Liver (tissue), 9 donors: ENCODE results near the gene FLVCR2. TPM values are rescaled to one million over a fixed set of nuclear protein-coding genes. Genes with fewer than 3 reads are reported as not detected.
A peak's percentile ranks its signal among the peaks of the same experiment; 100 is the strongest.

Experiments used
- DNase-seq: peaks from one replicate; pipeline ENCODE4 v3.0.0-alpha.2; 2017; ENCODE audit warnings: low spot score
- H3K27ac ChIP-seq, 2 donors: one replicate each; pipeline ENCODE4 v1.7.0; 2013; ENCODE audit warnings: inconsistent platforms in 2 of 2, low read length in 2 of 2, control low read depth in 1 of 2, low read depth in 1 of 2, mild to moderate bottlenecking in 1 of 2
- H3K27me3 ChIP-seq, 4 donors: one replicate each; pipeline versions ENCODE4 v1.6.1 to v1.7.0; 2013; ENCODE audit warnings: low read length in 3 of 4, inconsistent platforms in 1 of 4, mild to moderate bottlenecking in 1 of 4, moderate library complexity in 1 of 4; ENCODE audit not compliant: control insufficient read depth in 4 of 4, insufficient read depth in 4 of 4
- H3K36me3 ChIP-seq, 4 donors: one replicate each; pipeline versions ENCODE4 v1.6.1 to v1.7.0; 2013; ENCODE audit warnings: low read length in 3 of 4, mild to moderate bottlenecking in 3 of 4, low read depth in 1 of 4, moderate library complexity in 1 of 4; ENCODE audit not compliant: control insufficient read depth in 4 of 4, insufficient read depth in 3 of 4
- H3K4me1 ChIP-seq, 4 donors: one replicate each; pipeline versions ENCODE4 v1.6.1 to v1.7.0; 2013; ENCODE audit warnings: low read length in 3 of 4, mild to moderate bottlenecking in 3 of 4, moderate library complexity in 1 of 4; ENCODE audit not compliant: control insufficient read depth in 4 of 4, insufficient read depth in 4 of 4
- H3K4me3 ChIP-seq, 3 donors: one replicate each; pipeline versions ENCODE4 v1.6.1 to v1.7.0; 2013; ENCODE audit warnings: low read length in 3 of 3, control low read depth in 1 of 3, low read depth in 1 of 3, mild to moderate bottlenecking in 1 of 3
- H3K9ac ChIP-seq, 2 donors: one replicate each; pipeline ENCODE4 v1.7.0; 2013; ENCODE audit warnings: low read length in 2 of 2, mild to moderate bottlenecking in 2 of 2, moderate library complexity in 2 of 2, control low read depth in 1 of 2, low read depth in 1 of 2
- H3K9me3 ChIP-seq, 4 donors: one replicate each; pipeline versions ENCODE4 v1.6.1 to v1.7.0; 2013; ENCODE audit warnings: low read length in 3 of 4; ENCODE audit not compliant: control insufficient read depth in 4 of 4
- FOXA1 ChIP-seq: IDR thresholded peaks from 2 replicates; pipeline ENCODE4 v1.6.1; 2016; ENCODE audit warnings: antibody characterized with exemption
- FOXA2 ChIP-seq: IDR thresholded peaks from 2 replicates; pipeline ENCODE4 v1.6.1; 2016; ENCODE audit warnings: antibody characterized with exemption
- HNF4A ChIP-seq, 2 donors: conservative IDR thresholded peaks; 2 replicates each; pipeline ENCODE4 v1.6.1; 2016; ENCODE audit warnings: antibody characterized with exemption in 2 of 2, mild to moderate bottlenecking in 2 of 2
- JUND ChIP-seq, 2 donors: IDR thresholded peaks; 2 replicates each; pipeline ENCODE4 v1.6.1; 2016; ENCODE audit warnings: antibody characterized with exemption in 2 of 2
- NR2F2 ChIP-seq: IDR thresholded peaks from 2 replicates; pipeline ENCODE4 v1.6.1; 2016; ENCODE audit warnings: antibody characterized with exemption
- RAD21 ChIP-seq, 2 donors: IDR thresholded peaks; 2 replicates each; pipeline ENCODE4 v1.6.1; 2016; ENCODE audit warnings: antibody characterized with exemption in 2 of 2, mild to moderate bottlenecking in 2 of 2
- RXRA ChIP-seq, 2 donors: IDR thresholded peaks; 2 replicates each; pipeline ENCODE4 v1.6.1; 2017 to 2018; ENCODE audit warnings: antibody characterized with exemption in 2 of 2, mild to moderate bottlenecking in 1 of 2
- SP1 ChIP-seq: IDR thresholded peaks from 2 replicates; pipeline ENCODE4 v1.6.1; 2018; ENCODE audit warnings: antibody characterized with exemption, mild to moderate bottlenecking
- TAF1 ChIP-seq: conservative IDR thresholded peaks from 2 replicates; pipeline ENCODE4 v1.6.1; 2016; ENCODE audit warnings: antibody characterized with exemption, mild to moderate bottlenecking
- YY1 ChIP-seq: IDR thresholded peaks from 2 replicates; pipeline ENCODE4 v1.6.1; 2016; ENCODE audit warnings: antibody characterized with exemption, mild to moderate bottlenecking
- WGBS: extraction: QIAGEN DNeasy Blood & Tissue Kit; methylation state at CpG from one replicate; pipeline ENCODE4 v1.1.7; 2013; 5-methylcytosine and 5-hydroxymethylcytosine counted together
- polyA plus RNA-seq, 2 donors: library from polyadenylated mRNA; stranded (reverse) in 1 of 2; unstranded in 1 of 2; fragments of 200-250 nt in 1 of 2; fragments of >200 nt in 1 of 2; fragmentation: Nextera tagmentation in 1 of 2; extraction: Ambion mirVana in 1 of 2; gene quantifications; one replicate each; pipeline versions ENCODE4 v1.2.1 to v1.2.3, GENCODE V29; 2013 to 2015
- total RNA-seq, 2 donors: library from RNA; depleted of rRNA; stranded (reverse); fragments of >200 nt; gene quantifications; one replicate each; pipeline ENCODE4 v1.2.3, GENCODE V29; 2014
- TF ChIP-seq, protein P1 (sequence below): IDR thresholded peaks from 2 replicates; pipeline ENCODE4 v1.6.1; 2016; ENCODE audit warnings: antibody characterized with exemption
- TF ChIP-seq, protein P2 (sequence below): fragments of 150-350 bp; IDR thresholded peaks from 2 replicates; pipeline ENCODE4 v1.5.1; 2017; ENCODE audit warnings: improper control_type of control experiment, low read depth, low read length; ENCODE audit not compliant: missing input control
- donor health status: healthy.
- donor health status: healthy.
- donor health status: healthy.
- donor health status: healthy.
- donor health status: healthy.

FLVCR2 gene
- total and polyA plus RNA-seq, 4 donors, result 8.7 to 13.1 (median 11.3) TPM

DNA sequence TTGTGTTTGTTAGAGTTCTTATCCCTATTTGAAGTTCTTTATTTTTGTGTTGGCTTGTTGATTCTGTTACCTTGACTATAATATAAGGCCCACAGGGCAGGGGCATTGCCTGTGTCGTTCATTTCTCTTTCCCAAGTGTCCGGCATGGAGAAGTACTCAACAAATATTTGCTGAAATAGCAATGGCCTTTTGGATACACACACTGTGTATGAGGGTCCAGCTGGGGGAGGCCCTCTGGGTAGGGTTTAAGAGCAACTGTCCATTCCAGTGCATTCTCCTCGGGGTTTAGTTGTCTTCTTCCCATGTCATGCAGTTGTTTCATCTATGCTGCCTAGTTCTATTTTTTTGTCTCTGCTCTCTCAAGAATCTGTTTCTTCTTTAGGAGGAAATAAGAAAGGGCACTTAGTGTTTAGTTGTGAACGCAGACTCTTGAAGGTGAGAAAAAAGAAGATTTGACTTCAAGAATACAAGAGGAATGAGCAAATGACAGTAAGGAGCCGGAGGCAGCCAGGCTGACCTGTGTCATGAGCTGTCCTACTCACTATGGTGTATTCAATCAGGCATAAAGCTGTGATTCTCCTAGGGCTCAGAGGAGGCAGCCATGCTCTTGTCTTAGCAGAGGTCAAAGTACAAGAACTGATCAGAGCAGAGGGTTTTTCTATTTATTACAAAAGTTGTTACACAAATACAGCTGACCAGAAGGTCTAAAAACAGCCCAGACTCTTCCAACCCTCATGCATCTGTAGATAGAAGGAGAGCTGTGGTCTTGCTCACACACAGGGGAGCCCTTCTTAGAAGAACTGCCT lies 72.0 kb downstream of the FLVCR2 start (continued):
- TF ChIP-seq, protein P1, sequence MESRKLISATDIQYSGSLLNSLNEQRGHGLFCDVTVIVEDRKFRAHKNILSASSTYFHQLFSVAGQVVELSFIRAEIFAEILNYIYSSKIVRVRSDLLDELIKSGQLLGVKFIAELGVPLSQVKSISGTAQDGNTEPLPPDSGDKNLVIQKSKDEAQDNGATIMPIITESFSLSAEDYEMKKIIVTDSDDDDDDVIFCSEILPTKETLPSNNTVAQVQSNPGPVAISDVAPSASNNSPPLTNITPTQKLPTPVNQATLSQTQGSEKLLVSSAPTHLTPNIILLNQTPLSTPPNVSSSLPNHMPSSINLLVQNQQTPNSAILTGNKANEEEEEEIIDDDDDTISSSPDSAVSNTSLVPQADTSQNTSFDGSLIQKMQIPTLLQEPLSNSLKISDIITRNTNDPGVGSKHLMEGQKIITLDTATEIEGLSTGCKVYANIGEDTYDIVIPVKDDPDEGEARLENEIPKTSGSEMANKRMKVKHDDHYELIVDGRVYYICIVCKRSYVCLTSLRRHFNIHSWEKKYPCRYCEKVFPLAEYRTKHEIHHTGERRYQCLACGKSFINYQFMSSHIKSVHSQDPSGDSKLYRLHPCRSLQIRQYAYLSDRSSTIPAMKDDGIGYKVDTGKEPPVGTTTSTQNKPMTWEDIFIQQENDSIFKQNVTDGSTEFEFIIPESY, result peak; percentile 33
- peak in 1 of 2 donors; percentile 39 for TF ChIP-seq RAD21 (IDR thresholded peaks at IDR 0.05)

- Histone ChIP-seq H3K4me3 (no peak overlapping the region), H3K9me3 (no peaks in the 10 kb centered on the region), H3K36me3 (peaks cover 3 to 32% (median 27%) of the 10 kb centered on the region in 4 donors), H3K9ac (no peak overlapping the region), H3K27me3 (no peaks in the 10 kb centered on the region), H3K27ac (no peak overlapping the region), H3K4me1 (peaks cover 4 to 45% (median 31%) of the 10 kb centered on the region in 4 donors)
- TF ChIP-seq YY1 (no peak), FOXA2 (no peak), RAD21 (IDR thresholded peaks at IDR 0.05) (no peak)
- 97% methylated on average over 1 of the region's 1 CpG for WGBS
- DNase-seq, result no peak
These were observed 75.1 kb downstream of the FLVCR2 start for GRCh38 chr14:75653563-75653962.

GRCh38 chr14:75654127-75654732 lies 75.8 kb downstream of the FLVCR2 start:
- no peak overlapping the region for H3K9ac ChIP-seq
- H3K4me1 ChIP-seq, result peaks cover 4 to 44% (median 35%) of the 10 kb centered on the region in 4 donors
- peaks cover 3 to 32% (median 27%) of the 10 kb centered on the region in 4 donors for H3K36me3 ChIP-seq
- H3K27ac ChIP-seq, result no peak overlapping the region
- peak; percentile 38 for TF ChIP-seq YY1
- peak; percentile 22 to 39 for TF ChIP-seq HNF4A (conservative IDR thresholded peaks at IDR 0.05)
- TF ChIP-seq NR2F2, result peak; percentile 45
- no peak for TF ChIP-seq TAF1
- TF ChIP-seq SP1, result no peak
- TF ChIP-seq JUND (IDR thresholded peaks at IDR 0.05), result no peak
- peak; percentile 47 to 62 for TF ChIP-seq RXRA (IDR thresholded peaks at IDR 0.05)
- TF ChIP-seq, protein P2, sequence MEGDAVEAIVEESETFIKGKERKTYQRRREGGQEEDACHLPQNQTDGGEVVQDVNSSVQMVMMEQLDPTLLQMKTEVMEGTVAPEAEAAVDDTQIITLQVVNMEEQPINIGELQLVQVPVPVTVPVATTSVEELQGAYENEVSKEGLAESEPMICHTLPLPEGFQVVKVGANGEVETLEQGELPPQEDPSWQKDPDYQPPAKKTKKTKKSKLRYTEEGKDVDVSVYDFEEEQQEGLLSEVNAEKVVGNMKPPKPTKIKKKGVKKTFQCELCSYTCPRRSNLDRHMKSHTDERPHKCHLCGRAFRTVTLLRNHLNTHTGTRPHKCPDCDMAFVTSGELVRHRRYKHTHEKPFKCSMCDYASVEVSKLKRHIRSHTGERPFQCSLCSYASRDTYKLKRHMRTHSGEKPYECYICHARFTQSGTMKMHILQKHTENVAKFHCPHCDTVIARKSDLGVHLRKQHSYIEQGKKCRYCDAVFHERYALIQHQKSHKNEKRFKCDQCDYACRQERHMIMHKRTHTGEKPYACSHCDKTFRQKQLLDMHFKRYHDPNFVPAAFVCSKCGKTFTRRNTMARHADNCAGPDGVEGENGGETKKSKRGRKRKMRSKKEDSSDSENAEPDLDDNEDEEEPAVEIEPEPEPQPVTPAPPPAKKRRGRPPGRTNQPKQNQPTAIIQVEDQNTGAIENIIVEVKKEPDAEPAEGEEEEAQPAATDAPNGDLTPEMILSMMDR, result peak; percentile 99
- peak; percentile 98 to 99 for TF ChIP-seq RAD21 (IDR thresholded peaks at IDR 0.05)
- TF ChIP-seq FOXA1, result no peak
- TF ChIP-seq FOXA2, result no peak
- TF ChIP-seq, protein P1, result no peak
- peak; percentile 87 for DNase-seq
- no peaks in the 10 kb centered on the region for H3K9me3 ChIP-seq
- H3K4me3 ChIP-seq, result no peak overlapping the region
- WGBS, result 6% methylated on average over 4 of the region's 4 CpGs
- H3K27me3 ChIP-seq, result no peaks in the 10 kb centered on the region
